HG03521 (cell line): ENCODE data around the gene CALD1.
"Not testable (repeated sequence)": the region's sequence is repeated elsewhere in the genome, so short reads cannot be mapped to it uniquely, and the experiment has no call there.

ENCODE experiments used
- ATAC-seq: cut with Tn5 transposase; IDR thresholded peaks from one replicate; pipeline ENCODE4 v1.9.1; 2021; ENCODE audit warnings: mild to moderate bottlenecking, moderate library complexity; ENCODE audit not compliant: unreplicated experiment

CALD1 gene

GRCh38 chr7:134942690-134943466 lies 163.4 kb downstream of the CALD1 start:
- ATAC-seq = no peak

- no peak for ATAC-seq
Observed at GRCh38 chr7:134943785-134944400, 164.5 kb downstream of the CALD1 start.

GRCh38 chr7:134945691-134946090 lies 166.3 kb downstream of the CALD1 start:
- no peak for ATAC-seq

GRCh38 chr7:134946260-134946659 lies 166.8 kb downstream of the CALD1 start:
- no peak for ATAC-seq

- no peak for ATAC-seq
Observed at GRCh38 chr7:134947329-134947728, 167.9 kb downstream of the CALD1 start.

GRCh38 chr7:134947831-134948230 lies 168.4 kb downstream of the CALD1 start:
- no peak for ATAC-seq

GRCh38 chr7:134948246-134948645 lies 168.8 kb downstream of the CALD1 start:
- no peak for ATAC-seq

GRCh38 chr7:134948736-134949135 lies 169.3 kb downstream of the CALD1 start:
- ATAC-seq = no peak

GRCh38 chr7:134949171-134949570 lies 169.7 kb downstream of the CALD1 start:
- no peak for ATAC-seq

GRCh38 chr7:134954197-134955082 lies 175.0 kb downstream of the CALD1 start:
- ATAC-seq = no peak

GRCh38 chr7:134957005-134957404 lies 177.6 kb downstream of the CALD1 start:
- ATAC-seq = no peak

- ATAC-seq = no peak
Observed at GRCh38 chr7:134959810-134960209, 180.4 kb downstream of the CALD1 start.

GRCh38 chr7:134962270-134962780 lies 182.9 kb downstream of the CALD1 start:
- no peak for ATAC-seq

GRCh38 chr7:134963036-134963435 lies 183.6 kb downstream of the CALD1 start:
- no peak for ATAC-seq

GRCh38 chr7:134966691-134967090 lies 187.3 kb downstream of the CALD1 start:
- ATAC-seq = no peak

- ATAC-seq = no peak
Observed at GRCh38 chr7:134968110-134968509, 188.7 kb downstream of the CALD1 start.

- not testable (repeated sequence) for ATAC-seq
Observed at GRCh38 chr7:134981645-134982044, 202.2 kb downstream of the CALD1 start.

- peak; percentile 56 for ATAC-seq
Observed at GRCh38 chr7:134985894-134986362, 206.5 kb downstream of the CALD1 start.

GRCh38 chr7:134986363-134987251 lies 207.2 kb downstream of the CALD1 start, which contains the start of gene AGBL3:
TSS of gene AGBL3 (plus strand) at chr7:134986508. CDS start at chr7:134987934, 1,426 bp downstream.
- ATAC-seq = peak; percentile 86

- no peak for ATAC-seq
Observed at GRCh38 chr7:134988161-134988560, 208.7 kb downstream of the CALD1 start.
